Testis (tissue), 3 donors: ENCODE data around the gene PTGIR. TPM values are rescaled to one million over a fixed set of nuclear protein-coding genes. Genes with fewer than 3 reads are reported as not detected.
A peak's percentile ranks its signal among the peaks of the same experiment; 100 is the strongest.

Source experiments
- DNase-seq: peaks from one replicate; pipeline ENCODE4 v3.0.0-alpha.2; 2019
- H3K27ac ChIP-seq, 2 donors: fragments of 200-600 bp; sonication (generic); one replicate each; pipeline ENCODE4 v1.5.1; 2019
- H3K27me3 ChIP-seq: fragments of 200-600 bp; sonication (generic); one replicate; pipeline ENCODE4 v1.5.1; 2019
- H3K36me3 ChIP-seq: fragments of 200-600 bp; sonication (generic); one replicate; pipeline ENCODE4 v1.5.1; 2017; ENCODE audit warnings: low read depth; ENCODE audit errors: missing control alignments
- H3K4me1 ChIP-seq: fragments of 200-600 bp; sonication (generic); one replicate; pipeline ENCODE4 v1.5.1; 2019
- H3K4me3 ChIP-seq, 2 donors: fragments of 200-600 bp; sonication (generic); one replicate each; pipeline ENCODE4 v1.5.1; 2017 to 2019
- H3K9me3 ChIP-seq: fragments of 200-600 bp; sonication (generic); one replicate; pipeline ENCODE4 v1.5.1; 2017
- POLR2A ChIP-seq: fragments of 450-650 bp; IDR thresholded peaks from one replicate; pipeline ENCODE4 v1.6.1; 2017; ENCODE audit warnings: antibody characterized with exemption, mild to moderate bottlenecking, moderate library complexity
- WGBS, 2 donors: methylation state at CpG; one replicate each; pipeline ENCODE4 v1.1.5; 2018; 5-methylcytosine and 5-hydroxymethylcytosine counted together
- intact Hi-C: fragments of 100-400 bp; cut with DNase I; formaldehyde crosslinking; loops from one replicate; pipeline ENCODE4 v1.15.1; 2023; ENCODE audit warnings: low total_unique reads
- polyA plus RNA-seq: library from polyadenylated mRNA; stranded (reverse); fragments of 350-450 nt; fragmentation: Illumina TruSeq; extraction: RNeasy Lipid Tissue Mini Kit (QIAGEN cat#74804); gene quantifications from one replicate; pipeline ENCODE4 v1.2.3, GENCODE V29; 2014; ENCODE audit warnings: low read depth, low replicate concordance; ENCODE audit not compliant: insufficient read depth
- total RNA-seq, 2 donors: library from RNA; depleted of rRNA; stranded (reverse); fragments of >200 nt; gene quantifications; one replicate each; pipeline ENCODE4 v1.2.3, GENCODE V29; 2016
- TF ChIP-seq, protein P1 (sequence below), 3 experiments: fragments of 450-650 bp in 2 of 3; fragments of 200-600 bp in 1 of 3; sonication (generic) in 1 of 3; IDR thresholded peaks; one replicate each; pipeline ENCODE4 v1.5.1; 2016 to 2019; ENCODE audit warnings: antibody characterized with exemption in 3 of 3, mild to moderate bottlenecking in 2 of 3, moderate library complexity in 1 of 3

The PTGIR gene
- total and polyA plus RNA-seq, 3 donors from 2014 or later, result 0.63 to 1.0 (median 0.87) TPM

DNA sequence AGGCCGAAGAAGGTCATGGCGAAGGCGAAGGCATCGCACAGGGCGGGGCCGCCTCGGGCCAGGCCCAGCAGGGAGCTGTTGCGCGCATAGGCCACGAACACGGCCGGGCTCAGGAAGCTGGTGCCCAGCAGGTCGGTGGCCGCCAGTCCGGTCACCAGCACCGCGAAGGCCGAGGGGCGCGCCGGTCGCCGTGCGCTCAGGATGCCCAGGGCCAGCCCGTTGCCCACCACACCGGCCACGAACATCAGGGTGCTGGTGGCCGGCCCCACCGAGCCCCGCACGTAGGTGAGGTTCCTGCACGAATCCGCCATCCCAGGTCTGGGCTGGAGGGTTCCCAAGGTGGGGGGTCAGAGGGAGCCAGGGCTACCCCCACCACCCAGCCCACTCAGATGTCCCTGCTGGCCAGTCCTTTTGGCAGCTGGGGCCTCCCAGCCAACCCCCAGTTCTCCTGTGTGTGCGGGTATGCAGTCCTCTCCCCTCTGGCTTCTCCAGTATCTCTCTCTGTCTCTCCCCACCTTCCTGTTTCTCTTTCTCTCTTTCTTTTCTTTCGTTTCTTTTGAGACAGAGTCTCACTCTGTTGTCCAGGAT lies 880 bp downstream of the PTGIR start:
- H3K36me3 ChIP-seq, result no peaks in the 10 kb centered on the region
- intact Hi-C loops, result no loop called here
- H3K27me3 ChIP-seq, result no peaks in the 10 kb centered on the region
- DNase-seq, result no peak
- H3K4me3 ChIP-seq, result peak overlapping the region in 1 of 2 donors; percentile 29
- H3K27ac ChIP-seq, result peak overlapping the region in 1 of 2 donors; percentile 45
- H3K9me3 ChIP-seq, result no peaks in the 10 kb centered on the region
- H3K4me1 ChIP-seq, result peaks cover 4% of the 10 kb centered on the region
- 75% methylated on average over 14 to 35 of the region's 35 CpGs for WGBS, 2 donors
- TF ChIP-seq, protein P1, sequence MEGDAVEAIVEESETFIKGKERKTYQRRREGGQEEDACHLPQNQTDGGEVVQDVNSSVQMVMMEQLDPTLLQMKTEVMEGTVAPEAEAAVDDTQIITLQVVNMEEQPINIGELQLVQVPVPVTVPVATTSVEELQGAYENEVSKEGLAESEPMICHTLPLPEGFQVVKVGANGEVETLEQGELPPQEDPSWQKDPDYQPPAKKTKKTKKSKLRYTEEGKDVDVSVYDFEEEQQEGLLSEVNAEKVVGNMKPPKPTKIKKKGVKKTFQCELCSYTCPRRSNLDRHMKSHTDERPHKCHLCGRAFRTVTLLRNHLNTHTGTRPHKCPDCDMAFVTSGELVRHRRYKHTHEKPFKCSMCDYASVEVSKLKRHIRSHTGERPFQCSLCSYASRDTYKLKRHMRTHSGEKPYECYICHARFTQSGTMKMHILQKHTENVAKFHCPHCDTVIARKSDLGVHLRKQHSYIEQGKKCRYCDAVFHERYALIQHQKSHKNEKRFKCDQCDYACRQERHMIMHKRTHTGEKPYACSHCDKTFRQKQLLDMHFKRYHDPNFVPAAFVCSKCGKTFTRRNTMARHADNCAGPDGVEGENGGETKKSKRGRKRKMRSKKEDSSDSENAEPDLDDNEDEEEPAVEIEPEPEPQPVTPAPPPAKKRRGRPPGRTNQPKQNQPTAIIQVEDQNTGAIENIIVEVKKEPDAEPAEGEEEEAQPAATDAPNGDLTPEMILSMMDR (IDR thresholded peaks at IDR 0.05), result no peak
- no peak for TF ChIP-seq POLR2A

DNA sequence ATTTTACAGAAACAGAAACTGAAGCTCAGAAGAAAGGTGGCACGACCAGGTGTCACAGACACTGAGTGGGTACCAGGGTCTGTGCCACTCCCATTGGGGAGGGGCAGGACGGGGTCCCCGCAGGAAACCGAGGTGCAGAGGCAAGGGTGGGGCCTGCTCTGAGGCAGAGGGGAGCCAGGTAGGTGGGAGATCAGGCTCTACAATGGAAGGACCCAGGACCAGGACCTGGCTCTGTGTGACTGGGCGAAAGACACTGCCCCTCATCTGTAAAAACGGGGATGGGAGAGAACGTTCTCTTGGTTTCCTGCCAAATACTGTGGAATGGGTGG lies 2.8 kb downstream of the PTGIR start:
- H3K27ac ChIP-seq, result no peak overlapping the region
- no peak overlapping the region for H3K4me3 ChIP-seq
- no peaks in the 10 kb centered on the region for H3K9me3 ChIP-seq
- intact Hi-C loops, result no loop called here
- H3K36me3 ChIP-seq, result no peaks in the 10 kb centered on the region
- H3K4me1 ChIP-seq, result peaks cover 4% of the 10 kb centered on the region
- no peak for DNase-seq
- WGBS, 2 donors, result 75 to 80% methylated on average over 7 of the region's 7 CpGs
- TF ChIP-seq, protein P1 (IDR thresholded peaks at IDR 0.05), result no peak
- no peak for TF ChIP-seq POLR2A
- H3K27me3 ChIP-seq, result no peaks in the 10 kb centered on the region

DNA sequence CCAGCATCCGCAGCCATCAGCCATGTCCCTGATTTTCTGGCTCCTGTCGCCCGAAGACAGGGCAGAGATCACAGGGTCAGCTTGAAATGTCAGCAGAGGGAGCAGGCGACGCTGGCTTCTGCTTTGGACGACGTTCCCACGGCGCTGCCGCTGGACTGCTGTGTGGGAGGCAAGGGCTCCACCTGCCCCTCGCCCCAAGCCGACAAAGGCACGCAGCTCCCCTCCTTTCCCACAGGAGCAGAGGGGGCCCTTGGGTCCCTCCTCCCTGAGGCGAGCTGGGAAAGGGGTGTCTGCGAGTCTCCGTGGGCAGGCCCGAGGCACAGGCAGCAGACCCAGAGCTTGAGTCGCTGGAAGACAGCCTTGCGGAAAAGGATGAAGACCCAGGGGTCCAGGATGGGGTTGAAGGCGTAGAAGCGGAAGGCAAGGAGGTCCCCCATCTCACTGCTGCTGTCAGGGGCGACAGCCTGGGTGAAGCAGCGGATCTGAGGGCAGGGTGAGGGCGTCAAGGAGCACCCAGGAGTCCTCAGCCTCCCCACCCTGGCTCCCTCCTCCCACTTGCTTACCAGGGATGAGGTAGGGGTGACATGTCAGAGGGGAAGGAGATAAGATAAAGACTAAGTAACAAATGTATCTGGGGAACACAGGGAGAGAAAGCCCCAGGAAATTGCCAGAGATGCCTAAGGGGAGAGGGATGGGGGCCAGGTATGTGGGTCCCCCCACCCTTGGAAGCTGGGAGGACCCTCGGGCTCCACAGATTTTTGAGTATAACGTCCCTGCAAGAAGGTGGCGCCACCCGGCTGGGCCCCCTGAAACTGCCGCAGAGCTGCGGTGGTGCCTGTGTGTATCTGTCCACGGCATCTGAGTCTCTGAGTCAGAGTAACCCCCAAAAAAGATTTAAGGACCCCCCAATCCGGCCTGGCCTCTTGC lies 3.4 kb downstream of the PTGIR start:
- intact Hi-C loops, result no loop called here
- no peak overlapping the region for H3K27ac ChIP-seq
- peaks cover 4% of the 10 kb centered on the region for H3K4me1 ChIP-seq
- no peak for TF ChIP-seq POLR2A
- TF ChIP-seq, protein P1 (IDR thresholded peaks at IDR 0.05), result no peak
- H3K9me3 ChIP-seq, result no peaks in the 10 kb centered on the region
- H3K4me3 ChIP-seq, result no peak overlapping the region
- H3K27me3 ChIP-seq, result no peaks in the 10 kb centered on the region
- WGBS, 2 donors, result 58 to 76% methylated on average over 19 to 32 of the region's 32 CpGs
- no peaks in the 10 kb centered on the region for H3K36me3 ChIP-seq
- no peak for DNase-seq

DNA sequence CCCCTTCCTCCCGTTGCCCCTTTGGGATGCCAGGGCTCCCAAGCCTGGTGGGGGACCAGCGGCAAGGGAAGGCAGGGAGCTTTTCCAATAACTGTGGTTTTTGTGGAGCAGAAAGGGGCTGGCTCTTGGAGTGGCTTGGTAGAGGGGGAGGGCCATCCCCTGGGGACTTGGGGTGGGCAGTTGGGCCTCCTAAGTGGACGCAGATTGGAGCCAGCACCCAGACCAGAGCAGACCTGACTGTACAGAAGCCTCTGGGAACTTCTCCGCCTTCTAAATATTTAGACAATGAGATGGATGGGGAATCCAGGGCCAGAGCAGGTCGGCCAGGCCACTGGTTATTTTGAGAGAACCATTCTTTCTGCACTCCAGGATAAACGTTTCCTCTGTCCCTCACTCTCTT lies 4.2 kb downstream of the PTGIR start:
- H3K4me3 ChIP-seq, result no peak overlapping the region
- WGBS, 2 donors, result 54 to 66% methylated on average over 5 to 6 of the region's 6 CpGs
- no peak for DNase-seq
- H3K9me3 ChIP-seq, result no peaks in the 10 kb centered on the region
- intact Hi-C loops, result no loop called here
- H3K27ac ChIP-seq, result no peak overlapping the region
- H3K27me3 ChIP-seq, result no peaks in the 10 kb centered on the region
- peaks cover under 1% of the 10 kb centered on the region for H3K4me1 ChIP-seq
- H3K36me3 ChIP-seq, result no peaks in the 10 kb centered on the region
- TF ChIP-seq POLR2A, result no peak
- TF ChIP-seq, protein P1 (IDR thresholded peaks at IDR 0.05), result no peak
